Measurements from ENCODE around the gene FRMD1. TPM values are rescaled to one million over a fixed set of nuclear protein-coding genes. Genes with fewer than 3 reads are reported as not detected.

Gene FRMD1
- not detected in 2 replicates for total RNA-seq (2013; cell fraction: nucleolus; rRNA removed)
- total RNA-seq (2014; rRNA removed) (not detected in 2 replicates), total RNA-seq (2014; rRNA removed; fragmentation: Illumina TruSeq; extraction: Trizol) (not detected in 2 replicates), total RNA-seq (2021) (not detected in 2 replicates), polyA plus RNA-seq (2011; rRNA removed) (not detected in 2 replicates), polyA plus RNA-seq (2014; fragmentation: Illumina TruSeq; extraction: Trizol) (not detected in 2 replicates), polyA plus RNA-seq (2014; fragmentation: Nextera tagmentation; extraction: Ambion mirVana) (not detected), polyA plus RNA-seq (2014; rRNA removed) (0.01 TPM in 1 of 2 replicates, not detected in the other), polyA plus RNA-seq (2016; fragmentation: Nextera tagmentation; extraction: Ambion mirVana) (not detected), polyA minus RNA-seq (2011; rRNA and poly(A)+ RNA removed) (not detected in 2 replicates), Bru-seq, nascent RNA (not detected), BruChase-seq, experiment 1, labeled RNA remaining after a 6-hour chase (not detected), BruChase-seq, experiment 2, labeled RNA remaining after a 2-hour chase (not detected)
- polyA plus RNA-seq (2011; ENCODE audit: low read depth): not detected
- polyA plus RNA-seq (2011; cell fraction: cytosol; rRNA removed): not detected in 2 replicates
- polyA plus RNA-seq (2011; cell fraction: nucleus; rRNA removed): 0.01 TPM in 1 of 2 replicates, not detected in the other
- 0.04 TPM in 1 of 2 replicates, not detected in the other for polyA plus RNA-seq (2012)
- polyA minus RNA-seq (2011; cell fraction: cytosol; rRNA and poly(A)+ RNA removed): not detected in 2 replicates
- not detected in 2 replicates for polyA minus RNA-seq (2011; cell fraction: nucleus; rRNA and poly(A)+ RNA removed)
- long read RNA-seq, experiment 1: 0 reads
- long read RNA-seq, experiment 2: 0 reads

- no peak within 1 kb of the TSS for H3K27ac ChIP-seq (ENCODE audit: control insufficient read depth, insufficient read depth)
- ChIA-PET RAD21 (ENCODE audit: unreplicated experiment) (no interaction called here), POLR2A (no interaction called here), SMC1A (ENCODE audit: uncharacterized antibody, unreplicated experiment) (no interaction called here), CTCF (interaction anchor here (0.6 kb wide), 1 partner anchor 635 kb away, joined by 4 read pairs; no protein-coding TSS in a partner anchor)
- ATAC-seq (no peak), FAIRE-seq (no peak), DNase-seq (ENCODE audit: low read depth, low spot score) (no peak)
- H3K79me2 ChIP-seq (ENCODE audit: control insufficient read depth, insufficient read depth, low read length): no peaks in the 10 kb centered on the region
- H2AFZ ChIP-seq (ENCODE audit: control insufficient read depth, low read depth, low read length): no peak within 1 kb of the TSS
- no peak within 1 kb of the TSS for H3K9ac ChIP-seq (ENCODE audit: control insufficient read depth, insufficient read depth, low read length)
- in situ Hi-C loops (cut with MboI): no loop called here
- H3K36me3 ChIP-seq (ENCODE audit: control insufficient read depth in 2 of 2, insufficient read depth in 2 of 2, low read length in 1 of 2): no peaks in the 10 kb centered on the region
- H3K4me3 ChIP-seq: no peak within 1 kb of the TSS
- H3K27me3 ChIP-seq (replicated peaks in 1 of 2; ENCODE audit: control insufficient read depth in 2 of 2, insufficient read depth in 2 of 2, low read length in 1 of 2): no peaks in the 10 kb centered on the region
- no peak for TF ChIP-seq SMAD5 (IDR thresholded peaks at IDR 0.05; ENCODE audit: low read depth)
- TF ChIP-seq SIN3A (IDR thresholded peaks at IDR 0.05; ENCODE audit: low read depth, low read length): no peak
- TF ChIP-seq LARP7 (IDR thresholded peaks at IDR 0.05): no peak
- no peaks in the 10 kb centered on the region for H4K20me1 ChIP-seq (ENCODE audit: control insufficient read depth, insufficient read depth)
- WGBS (ENCODE audit: insufficient coverage, insufficient replicate concordance, low lambda C conversion rate, missing lambda C conversion rate): 49% methylated on average over 21 of the region's 21 CpGs
- H3K4me1 ChIP-seq (ENCODE audit: control insufficient read depth, insufficient read depth, low read length): no peaks in the 10 kb centered on the region
- no peaks in the 10 kb centered on the region for H3K9me3 ChIP-seq (replicated peaks; ENCODE audit: control insufficient read depth, insufficient read depth, low read length)
- intact Hi-C loops (cut with micrococcal nuclease; ENCODE audit: unreplicated experiment): no loop called here
- no TSS peak for BruUV-seq (replicated peaks)
- H3K4me2 ChIP-seq (ENCODE audit: control insufficient read depth, insufficient read depth): no peak within 1 kb of the TSS
These were observed at the start of gene FRMD1 for GRCh38 chr6:168078943-168079405. Gene FRMD1, minus strand, starts transcription at chr6:168079212. Its CDS starts 118 bp downstream, at chr6:168079094.

GRCh38 chr6:168128006-168128630, 49.1 kb upstream of the FRMD1 start:
- Histone ChIP-seq H3K9ac (ENCODE audit: control insufficient read depth, insufficient read depth, low read length) (no peak overlapping the region), H3K4me2 (ENCODE audit: control insufficient read depth, insufficient read depth) (no peak overlapping the region), H3K27ac (ENCODE audit: control insufficient read depth, insufficient read depth) (no peak overlapping the region), H4K20me1 (ENCODE audit: control insufficient read depth, insufficient read depth) (no peaks in the 10 kb centered on the region), H3K9me3 (replicated peaks; ENCODE audit: control insufficient read depth, insufficient read depth, low read length) (no peaks in the 10 kb centered on the region), H3K4me3 (no peak overlapping the region), H3K36me3 (ENCODE audit: control insufficient read depth in 2 of 2, insufficient read depth in 2 of 2, low read length in 1 of 2) (no peaks in the 10 kb centered on the region), H3K4me1 (ENCODE audit: control insufficient read depth, insufficient read depth, low read length) (no peaks in the 10 kb centered on the region), H3K27me3 (replicated peaks in 1 of 2; ENCODE audit: control insufficient read depth in 2 of 2, insufficient read depth in 2 of 2, low read length in 1 of 2) (no peaks in the 10 kb centered on the region; a peak in 1 of 4 replicates), H3K79me2 (ENCODE audit: control insufficient read depth, insufficient read depth, low read length) (no peaks in the 10 kb centered on the region), H2AFZ (ENCODE audit: control insufficient read depth, low read depth, low read length) (no peak overlapping the region)
- ChIA-PET RAD21 (ENCODE audit: unreplicated experiment) (no interaction called here), SMC1A (ENCODE audit: uncharacterized antibody, unreplicated experiment) (no interaction called here), CTCF (no interaction called here), POLR2A (no interaction called here)
- no peak for FAIRE-seq
- WGBS (ENCODE audit: insufficient coverage, insufficient replicate concordance, low lambda C conversion rate, missing lambda C conversion rate): 36% methylated on average over 16 of the region's 19 CpGs
- in situ Hi-C loops (cut with MboI) (no loop called here), intact Hi-C loops (cut with micrococcal nuclease; ENCODE audit: unreplicated experiment) (no loop called here)
- ATAC-seq: no peak
- BruUV-seq (replicated peaks): no TSS peak
- no peak for TF ChIP-seq BHLHE40 (IDR thresholded peaks at IDR 0.05; ENCODE audit: borderline replicate concordance in 1 of 2, low read depth in 2 of 2, low read length in 1 of 2)
- no peak for TF ChIP-seq ATF7 (IDR thresholded peaks at IDR 0.05; ENCODE audit: low read depth)
- TF ChIP-seq GABPA (IDR thresholded peaks at IDR 0.05; ENCODE audit: low read depth): no peak
- TF ChIP-seq KAT2A (conservative IDR thresholded peaks at IDR 0.05; ENCODE audit: control insufficient read depth, low read depth, low read length): no peak
- no peak for TF ChIP-seq LARP7 (IDR thresholded peaks at IDR 0.05)
- no peak for DNase-seq (ENCODE audit: low read depth, low spot score)
